Fibroblast of lung (primary cell): ENCODE measurements around the gene SLC6A7. TPM values are rescaled to one million over a fixed set of nuclear protein-coding genes. Genes with fewer than 3 reads are reported as not detected.

Source experiments
- DNase-seq, 2 donors: peaks; one replicate each; pipeline versions ENCODE4 v3.0.0 to v3.0.0-alpha.2; 2010; ENCODE audit warnings: low read depth in 2 of 2
- H2AFZ ChIP-seq: 2 replicates; pipeline ENCODE4 v1.5.1; 2012; ENCODE audit warnings: low read length, control low read depth, inconsistent platforms
- H3K27ac ChIP-seq: 2 replicates; pipeline ENCODE4 v1.5.1; 2011; ENCODE audit warnings: low read length, control low read depth; ENCODE audit not compliant: insufficient read depth
- H3K27me3 ChIP-seq: 2 replicates; pipeline ENCODE4 v1.5.1; 2011; ENCODE audit warnings: mild to moderate bottlenecking, low read length; ENCODE audit not compliant: control insufficient read depth, insufficient read depth
- H3K36me3 ChIP-seq: 2 replicates; pipeline ENCODE4 v1.5.1; 2011; ENCODE audit warnings: low read length; ENCODE audit not compliant: control insufficient read depth, insufficient read depth
- H3K4me1 ChIP-seq: 2 replicates; pipeline ENCODE4 v1.5.1; 2011; ENCODE audit warnings: low read length; ENCODE audit not compliant: control insufficient read depth, insufficient read depth; ENCODE audit errors: extremely low read depth
- H3K4me2 ChIP-seq: 2 replicates; pipeline ENCODE4 v1.5.1; 2011; ENCODE audit warnings: low read length, control low read depth; ENCODE audit not compliant: insufficient read depth; ENCODE audit errors: extremely low read depth
- H3K4me3 ChIP-seq, 4 experiments: fragments of 200-600 bp in 1 of 4; sonication (generic) in 1 of 4; replicated peaks in 1 of 4; 2 replicates each; pipeline ENCODE4 v1.5.1; 2011 to 2016; ENCODE audit warnings: low read length in 4 of 4, low read depth in 3 of 4, mild to moderate bottlenecking in 3 of 4, control low read depth in 2 of 4, inconsistent platforms in 1 of 4, mixed read lengths in 1 of 4; ENCODE audit not compliant: insufficient read depth in 1 of 4; ENCODE audit errors: control extremely low read depth in 1 of 4
- H3K79me2 ChIP-seq: 2 replicates; pipeline ENCODE4 v1.5.1; 2012; ENCODE audit warnings: mild to moderate bottlenecking, low read length, inconsistent platforms; ENCODE audit not compliant: control insufficient read depth, insufficient read depth
- H3K9ac ChIP-seq: 2 replicates; pipeline ENCODE4 v1.5.1; 2011; ENCODE audit warnings: mild to moderate bottlenecking, low read length, control low read depth; ENCODE audit not compliant: insufficient read depth
- H3K9me3 ChIP-seq: 2 replicates; pipeline ENCODE4 v1.5.1; 2012; ENCODE audit warnings: low read depth, low read length; ENCODE audit not compliant: control insufficient read depth, insufficient read depth
- H4K20me1 ChIP-seq: 2 replicates; pipeline ENCODE4 v1.5.1; 2011; ENCODE audit warnings: low read length; ENCODE audit not compliant: control insufficient read depth, insufficient read depth; ENCODE audit errors: extremely low read depth
- EZH2 ChIP-seq: IDR thresholded peaks from 2 replicates; pipeline ENCODE4 v1.5.1; 2012; ENCODE audit warnings: low read length, control low read depth, mild to moderate bottlenecking; ENCODE audit errors: missing control alignments
- polyA plus RNA-seq, 2 donors: library from polyadenylated mRNA; depleted of rRNA in 1 of 2; stranded (reverse) in 1 of 2; unstranded in 1 of 2; fragments of >200 nt; gene quantifications; 2 replicates each; pipeline ENCODE4 v1.2.1, GENCODE V29; 2011 to 2012; ENCODE audit warnings: missing spikeins in 1 of 2
- total RNA-seq: library from RNA; depleted of rRNA; stranded (reverse); fragments of >200 nt; gene quantifications from 2 replicates; pipeline ENCODE4 v1.2.1, GENCODE V29; 2014
- TF ChIP-seq, protein P1 (sequence below), 2 donors: IDR thresholded peaks in 1 of 2; conservative IDR thresholded peaks in 1 of 2; 1 replicate in 1 of 2; 2 replicates in 1 of 2; pipeline ENCODE4 v1.5.1; 2011 to 2012; ENCODE audit warnings: low read length in 2 of 2, control low read depth in 1 of 2, inconsistent platforms in 1 of 2, low read depth in 1 of 2, mild to moderate bottlenecking in 1 of 2

SLC6A7 gene
- total and polyA plus RNA-seq, 2 donors (not counting 1 experiment from before 2014, with no cell fraction given): 0.02 TPM; not detected in 1

DNA sequence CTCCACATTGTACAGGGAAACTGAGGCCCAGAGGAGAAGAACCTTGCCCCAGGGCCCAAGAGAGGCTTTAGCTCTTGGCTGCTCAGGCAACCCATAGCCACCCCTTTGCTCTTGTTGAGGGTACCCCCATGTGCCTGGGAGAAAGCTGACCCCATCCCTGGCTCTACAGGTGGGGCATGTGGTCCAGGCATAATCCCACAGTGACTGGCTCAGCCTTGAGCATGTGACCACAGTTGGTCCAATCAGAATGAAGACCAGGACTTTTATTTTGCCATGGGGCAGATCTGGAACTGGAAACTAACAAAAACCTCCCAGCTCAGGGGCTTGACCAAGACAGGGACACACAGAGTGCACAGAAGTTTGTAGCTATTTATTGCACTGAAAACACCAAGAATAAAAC, 29.3 kb downstream of the SLC6A7 start:
- H3K4me1 ChIP-seq: peaks cover 3% of the 10 kb centered on the region
- no peak overlapping the region for H3K27ac ChIP-seq
- TF ChIP-seq, protein P1, sequence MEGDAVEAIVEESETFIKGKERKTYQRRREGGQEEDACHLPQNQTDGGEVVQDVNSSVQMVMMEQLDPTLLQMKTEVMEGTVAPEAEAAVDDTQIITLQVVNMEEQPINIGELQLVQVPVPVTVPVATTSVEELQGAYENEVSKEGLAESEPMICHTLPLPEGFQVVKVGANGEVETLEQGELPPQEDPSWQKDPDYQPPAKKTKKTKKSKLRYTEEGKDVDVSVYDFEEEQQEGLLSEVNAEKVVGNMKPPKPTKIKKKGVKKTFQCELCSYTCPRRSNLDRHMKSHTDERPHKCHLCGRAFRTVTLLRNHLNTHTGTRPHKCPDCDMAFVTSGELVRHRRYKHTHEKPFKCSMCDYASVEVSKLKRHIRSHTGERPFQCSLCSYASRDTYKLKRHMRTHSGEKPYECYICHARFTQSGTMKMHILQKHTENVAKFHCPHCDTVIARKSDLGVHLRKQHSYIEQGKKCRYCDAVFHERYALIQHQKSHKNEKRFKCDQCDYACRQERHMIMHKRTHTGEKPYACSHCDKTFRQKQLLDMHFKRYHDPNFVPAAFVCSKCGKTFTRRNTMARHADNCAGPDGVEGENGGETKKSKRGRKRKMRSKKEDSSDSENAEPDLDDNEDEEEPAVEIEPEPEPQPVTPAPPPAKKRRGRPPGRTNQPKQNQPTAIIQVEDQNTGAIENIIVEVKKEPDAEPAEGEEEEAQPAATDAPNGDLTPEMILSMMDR (conservative IDR thresholded peaks at IDR 0.05 in 1 of 2, IDR thresholded peaks at IDR 0.05 in 1 of 2; ENCODE audit: low read depth in 1 of 2, low read length in 2 of 2): no peak
- no peak for TF ChIP-seq EZH2
- no peak overlapping the region for H3K9ac ChIP-seq
- no peaks in the 10 kb centered on the region for H3K9me3 ChIP-seq
- no peak overlapping the region for H3K4me2 ChIP-seq
- H4K20me1 ChIP-seq: no peaks in the 10 kb centered on the region
- no peaks in the 10 kb centered on the region for H3K27me3 ChIP-seq
- no peak for DNase-seq
- no peak overlapping the region for H3K4me3 ChIP-seq
- H3K36me3 ChIP-seq: no peaks in the 10 kb centered on the region
- no peaks in the 10 kb centered on the region for H3K79me2 ChIP-seq
- H2AFZ ChIP-seq: no peak overlapping the region

DNA sequence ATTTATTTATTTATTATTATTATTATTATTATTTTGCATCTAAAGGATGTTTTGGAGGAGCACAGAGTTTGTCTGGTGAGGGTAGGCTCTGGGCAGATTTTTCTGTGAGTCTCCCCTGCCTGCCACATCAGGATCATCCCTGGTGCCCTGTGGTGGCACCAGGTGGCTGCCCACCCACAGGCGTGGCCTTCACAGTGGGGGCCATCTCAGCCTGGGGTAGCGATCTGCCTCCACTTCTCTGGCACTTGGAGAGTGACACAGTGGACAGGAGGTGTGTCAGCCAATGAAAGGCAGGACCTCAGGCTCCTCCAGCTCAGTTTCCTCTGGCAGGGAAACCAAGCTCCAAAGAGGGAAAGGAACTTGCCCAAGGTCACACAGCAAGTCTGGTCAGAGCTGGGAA, 30.0 kb downstream of the SLC6A7 start:
- H3K4me1 ChIP-seq: no peaks in the 10 kb centered on the region
- no peaks in the 10 kb centered on the region for H3K9me3 ChIP-seq
- no peak overlapping the region for H3K27ac ChIP-seq
- no peak for DNase-seq
- no peak overlapping the region for H3K9ac ChIP-seq
- no peak overlapping the region for H3K4me3 ChIP-seq
- H3K4me2 ChIP-seq: no peak overlapping the region
- TF ChIP-seq EZH2: no peak
- TF ChIP-seq, protein P1 (conservative IDR thresholded peaks at IDR 0.05 in 1 of 2, IDR thresholded peaks at IDR 0.05 in 1 of 2; ENCODE audit: low read depth in 1 of 2, low read length in 2 of 2): no peak
- H3K79me2 ChIP-seq: no peaks in the 10 kb centered on the region
- H3K36me3 ChIP-seq: no peaks in the 10 kb centered on the region
- no peak overlapping the region for H2AFZ ChIP-seq
- H4K20me1 ChIP-seq: no peaks in the 10 kb centered on the region
- no peaks in the 10 kb centered on the region for H3K27me3 ChIP-seq

DNA sequence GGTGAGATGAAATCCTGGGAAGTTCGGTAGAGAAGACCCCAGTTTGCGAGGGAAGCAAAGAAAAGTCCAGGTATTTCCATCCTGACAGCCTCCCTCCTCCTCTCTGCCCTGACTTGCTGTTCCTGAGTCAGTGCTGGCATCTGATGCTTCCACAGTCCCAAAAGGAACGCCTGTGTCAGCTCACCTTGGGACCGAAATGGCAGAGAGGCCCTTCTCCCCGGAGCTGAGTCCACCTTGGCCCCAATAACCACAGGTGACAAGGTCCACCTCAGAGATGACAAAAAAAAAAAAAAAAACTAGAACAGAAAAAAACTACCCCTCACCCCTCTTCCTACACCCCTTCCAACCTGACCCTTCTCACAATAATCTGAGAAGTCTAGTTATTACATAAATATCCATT, 31.6 kb downstream of the SLC6A7 start:
- H3K4me1 ChIP-seq: no peaks in the 10 kb centered on the region
- no peak overlapping the region for H3K27ac ChIP-seq
- H3K4me2 ChIP-seq: no peak overlapping the region
- no peaks in the 10 kb centered on the region for H3K79me2 ChIP-seq
- no peak overlapping the region for H2AFZ ChIP-seq
- H3K36me3 ChIP-seq: no peaks in the 10 kb centered on the region
- H3K27me3 ChIP-seq: no peaks in the 10 kb centered on the region
- no peak overlapping the region for H3K4me3 ChIP-seq
- H4K20me1 ChIP-seq: no peaks in the 10 kb centered on the region
- no peaks in the 10 kb centered on the region for H3K9me3 ChIP-seq
- TF ChIP-seq, protein P1 (conservative IDR thresholded peaks at IDR 0.05 in 1 of 2, IDR thresholded peaks at IDR 0.05 in 1 of 2; ENCODE audit: low read depth in 1 of 2, low read length in 2 of 2): no peak
- TF ChIP-seq EZH2: no peak
- no peak overlapping the region for H3K9ac ChIP-seq
- DNase-seq: no peak
